H9 (cell line): ENCODE results near the gene FLT3LG. TPM values are rescaled to one million over a fixed set of nuclear protein-coding genes. Genes with fewer than 3 reads are reported as not detected.

Experiments used
- DNase-seq: peaks from one replicate; pipeline ENCODE4 v3.0.0-alpha.2; 2017
- H2AFZ ChIP-seq: one replicate; pipeline ENCODE4 v1.6.1; 2013; ENCODE audit warnings: mild to moderate bottlenecking, low read length, control low read depth, moderate library complexity
- H2AK5ac ChIP-seq: 2 replicates; pipeline ENCODE4 v1.6.1; 2013; ENCODE audit warnings: low read length, control low read depth, mixed read lengths; ENCODE audit not compliant: insufficient read length
- H2BK120ac ChIP-seq: one replicate; pipeline ENCODE4 v1.6.1; 2013; ENCODE audit warnings: low read depth, mild to moderate bottlenecking, low read length, control low read depth, inconsistent platforms; ENCODE audit not compliant: poor library complexity, severe bottlenecking
- H2BK12ac ChIP-seq: 2 replicates; pipeline ENCODE4 v1.6.1; 2013; ENCODE audit warnings: low read length, control low read depth, mixed read lengths, low read depth; ENCODE audit not compliant: insufficient read length
- H2BK15ac ChIP-seq: 2 replicates; pipeline ENCODE4 v1.6.1; 2013; ENCODE audit warnings: low read depth, low read length, control low read depth
- H2BK20ac ChIP-seq: one replicate; pipeline ENCODE4 v1.6.1; 2013; ENCODE audit warnings: low read depth, mild to moderate bottlenecking, low read length, control low read depth, inconsistent platforms; ENCODE audit not compliant: poor library complexity, severe bottlenecking
- H2BK5ac ChIP-seq: 2 replicates; pipeline ENCODE4 v1.6.1; 2013; ENCODE audit warnings: low read length, control low read depth, mixed read lengths; ENCODE audit not compliant: insufficient read length
- H3K14ac ChIP-seq: 2 replicates; pipeline ENCODE4 v1.6.1; 2013; ENCODE audit warnings: low read length, control low read depth; ENCODE audit not compliant: insufficient read depth
- H3K18ac ChIP-seq: 2 replicates; pipeline ENCODE4 v1.6.1; 2013; ENCODE audit warnings: low read depth, mild to moderate bottlenecking, mixed read lengths, low read length, control low read depth; ENCODE audit not compliant: insufficient read length
- H3K23ac ChIP-seq: 2 replicates; pipeline ENCODE4 v1.6.1; 2013; ENCODE audit warnings: low read length, control low read depth, mixed read lengths, low read depth; ENCODE audit not compliant: insufficient read length
- H3K23me2 ChIP-seq: 2 replicates; pipeline ENCODE4 v1.6.1; 2013; ENCODE audit warnings: low read depth, mild to moderate bottlenecking, mixed read lengths, low read length, control low read depth; ENCODE audit not compliant: insufficient read length, poor library complexity, severe bottlenecking
- H3K27ac ChIP-seq: 2 replicates; pipeline ENCODE4 v1.5.1; 2013; ENCODE audit warnings: low read length, control low read depth, mixed read lengths, low read depth; ENCODE audit not compliant: insufficient read length
- H3K27me3 ChIP-seq: 2 replicates; pipeline ENCODE4 v1.6.1; 2013; ENCODE audit warnings: low read length, control low read depth, inconsistent platforms; ENCODE audit not compliant: insufficient read depth
- H3K4ac ChIP-seq: 2 replicates; pipeline ENCODE4 v1.6.1; 2013; ENCODE audit warnings: low read depth, mild to moderate bottlenecking, control low read depth, inconsistent platforms, low read length, moderate library complexity
- H3K4me1 ChIP-seq: 2 replicates; pipeline ENCODE4 v1.6.1; 2013; ENCODE audit warnings: low read length, control low read depth, inconsistent platforms; ENCODE audit not compliant: insufficient read depth
- H3K4me2 ChIP-seq: 2 replicates; pipeline ENCODE4 v1.6.1; 2013; ENCODE audit warnings: low read length, control low read depth, mixed read lengths; ENCODE audit not compliant: insufficient read length, insufficient read depth
- H3K56ac ChIP-seq: 2 replicates; pipeline ENCODE4 v1.6.1; 2013; ENCODE audit warnings: low read depth, mild to moderate bottlenecking, mixed read lengths, low read length, control low read depth; ENCODE audit not compliant: insufficient read length
- H3K79me1 ChIP-seq: 2 replicates; pipeline ENCODE4 v1.6.1; 2013; ENCODE audit warnings: low read depth, mild to moderate bottlenecking, moderate library complexity, low read length, control low read depth, inconsistent platforms; ENCODE audit not compliant: insufficient read depth, poor library complexity, severe bottlenecking
- H3K79me2 ChIP-seq: 2 replicates; pipeline ENCODE4 v1.6.1; 2013; ENCODE audit warnings: low read length, control low read depth, inconsistent platforms; ENCODE audit not compliant: insufficient read depth
- H3K9ac ChIP-seq: 2 replicates; pipeline ENCODE4 v1.6.1; 2013; ENCODE audit warnings: low read length, control low read depth, mixed read lengths; ENCODE audit not compliant: insufficient read length; ENCODE audit errors: extremely low read depth
- H3K9me3 ChIP-seq: one replicate; pipeline ENCODE4 v1.6.1; 2013; ENCODE audit warnings: low read depth, low read length, inconsistent platforms; ENCODE audit not compliant: control insufficient read depth
- H3T11ph ChIP-seq: one replicate; pipeline ENCODE4 v1.6.1; 2013; ENCODE audit warnings: mild to moderate bottlenecking, low read length, control low read depth, inconsistent platforms
- H4K20me1 ChIP-seq: one replicate; pipeline ENCODE4 v1.6.1; 2013; ENCODE audit not compliant: control insufficient read depth, insufficient read length, insufficient read depth
- H4K5ac ChIP-seq: 2 replicates; pipeline ENCODE4 v1.6.1; 2013; ENCODE audit warnings: low read depth, mild to moderate bottlenecking, mixed read lengths, low read length, control low read depth; ENCODE audit not compliant: insufficient read length
- H4K8ac ChIP-seq: replicated peaks from 2 replicates; pipeline ENCODE4 v1.6.1; 2013; ENCODE audit warnings: low read length, control low read depth, mixed read lengths, low read depth; ENCODE audit not compliant: insufficient read length
- H4K91ac ChIP-seq: 2 replicates; pipeline ENCODE4 v1.6.1; 2013; ENCODE audit warnings: low read depth, mild to moderate bottlenecking, moderate library complexity, mixed read lengths, low read length, control low read depth; ENCODE audit not compliant: insufficient read length
- H3K27ac Mint-ChIP-seq, 3 experiments: 2 replicates in 2 of 3; 3 replicates in 1 of 3; pipeline ENCODE4 v1.8.0; 2020 to 2021; ENCODE audit warnings: mixed read lengths in 3 of 3, mild to moderate bottlenecking in 1 of 3, moderate library complexity in 1 of 3
- H3K27me3 Mint-ChIP-seq: 2 replicates; pipeline ENCODE4 v1.8.0; 2021; ENCODE audit warnings: low read depth, mild to moderate bottlenecking, moderate library complexity, mixed read lengths
- H3K36me3 Mint-ChIP-seq, 3 experiments: 2 replicates in 2 of 3; 3 replicates in 1 of 3; pipeline ENCODE4 v1.8.0; 2020 to 2021; ENCODE audit warnings: low read depth in 3 of 3, mixed read lengths in 3 of 3; ENCODE audit not compliant: insufficient read depth in 1 of 3
- H3K4me1 Mint-ChIP-seq, 2 experiments: 2 replicates each; pipeline ENCODE4 v1.8.0; 2020; ENCODE audit warnings: mixed read lengths in 2 of 2
- H3K4me3 Mint-ChIP-seq, 2 experiments: 2 replicates in 1 of 2; 3 replicates in 1 of 2; pipeline ENCODE4 v1.8.0; 2020 to 2021; ENCODE audit warnings: mild to moderate bottlenecking in 2 of 2, mixed read lengths in 2 of 2, moderate library complexity in 1 of 2
- H3K9me3 Mint-ChIP-seq, 2 experiments: 2 replicates in 1 of 2; 3 replicates in 1 of 2; pipeline ENCODE4 v1.8.0; 2020; ENCODE audit warnings: mild to moderate bottlenecking in 2 of 2, mixed read lengths in 2 of 2, moderate library complexity in 1 of 2
- WGBS: extraction: QIAGEN DNeasy Blood & Tissue Kit; methylation state at CpG from one replicate; pipeline ENCODE4 v1.1.7; 2013; ENCODE audit warnings: missing lambda C conversion rate, low lambda C conversion rate, mixed read lengths; ENCODE audit not compliant: insufficient read length; ENCODE audit errors: extremely low coverage; 5-methylcytosine and 5-hydroxymethylcytosine counted together
- total RNA-seq: library from RNA; stranded (reverse); gene quantifications from 2 replicates; pipeline ENCODE4 v1.2.1, GENCODE V29; 2021
- TF ChIP-seq, protein P1 (sequence below): fragments of 200-600 bp; sonication (generic); conservative IDR thresholded peaks from 3 replicates; pipeline ENCODE4 v1.8.0; 2021; ENCODE audit warnings: antibody characterized with exemption, mild to moderate bottlenecking

FLT3LG gene
- total RNA-seq, 1 experiment from 2014 or later = 2.1 TPM

GRCh38 chr19:49463960-49464740 is 9.9 kb upstream of the FLT3LG start:
- no peak overlapping the region for H3K27ac ChIP-seq
- H2BK5ac ChIP-seq = no peak overlapping the region
- no peaks in the 10 kb centered on the region for H4K20me1 ChIP-seq
- H2BK12ac ChIP-seq = no peak overlapping the region
- no peak overlapping the region for H3K9ac ChIP-seq
- H3K23me2 ChIP-seq = no peaks in the 10 kb centered on the region
- no peak overlapping the region for H3K56ac ChIP-seq
- no peak overlapping the region for H3K4me3 Mint-ChIP-seq
- H3K4me1 ChIP-seq = no peaks in the 10 kb centered on the region
- H4K5ac ChIP-seq = no peak overlapping the region
- H3K4ac ChIP-seq = no peak overlapping the region
- H3K79me1 ChIP-seq = no peaks in the 10 kb centered on the region
- no peaks in the 10 kb centered on the region for H3K9me3 ChIP-seq
- no peak overlapping the region for H3K18ac ChIP-seq
- H2BK15ac ChIP-seq = no peak overlapping the region
- H3K14ac ChIP-seq = no peak overlapping the region
- H3K4me1 Mint-ChIP-seq = peaks cover 5 to 8% of the 10 kb centered on the region in 2 experiments
- H2BK20ac ChIP-seq = no peak overlapping the region
- H3K9me3 Mint-ChIP-seq = no peaks in the 10 kb centered on the region
- no peak overlapping the region for H2BK120ac ChIP-seq
- H4K8ac ChIP-seq = no peak overlapping the region
- no peak overlapping the region for H3T11ph ChIP-seq
- no peaks in the 10 kb centered on the region for H3K79me2 ChIP-seq
- no peaks in the 10 kb centered on the region for H3K27me3 ChIP-seq
- no peak overlapping the region for H4K91ac ChIP-seq
- DNase-seq = no peak
- H3K27ac Mint-ChIP-seq = no peak overlapping the region
- H2AK5ac ChIP-seq = no peak overlapping the region
- H3K27me3 Mint-ChIP-seq = no peaks in the 10 kb centered on the region
- no peak overlapping the region for H2AFZ ChIP-seq
- TF ChIP-seq, protein P1, sequence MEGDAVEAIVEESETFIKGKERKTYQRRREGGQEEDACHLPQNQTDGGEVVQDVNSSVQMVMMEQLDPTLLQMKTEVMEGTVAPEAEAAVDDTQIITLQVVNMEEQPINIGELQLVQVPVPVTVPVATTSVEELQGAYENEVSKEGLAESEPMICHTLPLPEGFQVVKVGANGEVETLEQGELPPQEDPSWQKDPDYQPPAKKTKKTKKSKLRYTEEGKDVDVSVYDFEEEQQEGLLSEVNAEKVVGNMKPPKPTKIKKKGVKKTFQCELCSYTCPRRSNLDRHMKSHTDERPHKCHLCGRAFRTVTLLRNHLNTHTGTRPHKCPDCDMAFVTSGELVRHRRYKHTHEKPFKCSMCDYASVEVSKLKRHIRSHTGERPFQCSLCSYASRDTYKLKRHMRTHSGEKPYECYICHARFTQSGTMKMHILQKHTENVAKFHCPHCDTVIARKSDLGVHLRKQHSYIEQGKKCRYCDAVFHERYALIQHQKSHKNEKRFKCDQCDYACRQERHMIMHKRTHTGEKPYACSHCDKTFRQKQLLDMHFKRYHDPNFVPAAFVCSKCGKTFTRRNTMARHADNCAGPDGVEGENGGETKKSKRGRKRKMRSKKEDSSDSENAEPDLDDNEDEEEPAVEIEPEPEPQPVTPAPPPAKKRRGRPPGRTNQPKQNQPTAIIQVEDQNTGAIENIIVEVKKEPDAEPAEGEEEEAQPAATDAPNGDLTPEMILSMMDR = no peak
- H3K23ac ChIP-seq = no peak overlapping the region
- H3K36me3 Mint-ChIP-seq = peaks cover 19 to 33% (median 33%) of the 10 kb centered on the region in 3 experiments; a peak in 6 of 7 replicates
- H3K4me2 ChIP-seq = no peak overlapping the region
- WGBS = no CpG with 5 or more reads among the region's 39 CpGs
